ENCODE data around the gene PDE4D. TPM values are rescaled to one million over a fixed set of nuclear protein-coding genes. Genes with fewer than 3 reads are reported as not detected.
"Not testable (repeated sequence)": the region's sequence is repeated elsewhere in the genome, so short reads cannot be mapped to it uniquely, and the experiment has no call there.

Gene PDE4D
- total RNA-seq, 1 donor from 2014 or later = 11.8 TPM

DNA sequence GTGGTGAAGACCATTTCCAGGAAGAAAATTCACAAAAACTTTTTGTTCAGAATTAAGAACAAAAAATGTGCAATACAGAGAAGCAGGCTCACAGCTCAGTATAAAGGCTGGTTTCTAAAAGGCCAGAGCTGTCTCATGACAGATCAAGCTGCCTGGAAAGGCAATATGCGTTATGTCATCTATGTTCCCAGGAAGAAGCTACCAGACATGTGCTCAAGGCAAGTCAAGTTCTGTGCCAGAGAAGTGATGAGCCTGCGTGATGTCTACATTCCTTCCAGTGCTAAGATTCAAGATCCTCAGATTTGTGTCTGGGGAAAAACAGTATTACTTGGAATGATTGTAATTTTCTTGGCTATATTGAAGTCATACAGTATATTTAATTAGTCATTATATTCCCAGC, 104.3 kb downstream of the PDE4D start:
- Mint-ChIP-seq H3K36me3 (ENCODE audit: low read depth) (no peaks in the 10 kb centered on the region), H3K4me1 (peaks cover 10% of the 10 kb centered on the region), H3K9me3 (no peaks in the 10 kb centered on the region), H3K27me3 (ENCODE audit: low read depth) (no peaks in the 10 kb centered on the region), H3K27ac (ENCODE audit: unreplicated experiment) (no peak overlapping the region), H3K4me3 (no peak overlapping the region)
- TF ChIP-seq, protein P1, sequence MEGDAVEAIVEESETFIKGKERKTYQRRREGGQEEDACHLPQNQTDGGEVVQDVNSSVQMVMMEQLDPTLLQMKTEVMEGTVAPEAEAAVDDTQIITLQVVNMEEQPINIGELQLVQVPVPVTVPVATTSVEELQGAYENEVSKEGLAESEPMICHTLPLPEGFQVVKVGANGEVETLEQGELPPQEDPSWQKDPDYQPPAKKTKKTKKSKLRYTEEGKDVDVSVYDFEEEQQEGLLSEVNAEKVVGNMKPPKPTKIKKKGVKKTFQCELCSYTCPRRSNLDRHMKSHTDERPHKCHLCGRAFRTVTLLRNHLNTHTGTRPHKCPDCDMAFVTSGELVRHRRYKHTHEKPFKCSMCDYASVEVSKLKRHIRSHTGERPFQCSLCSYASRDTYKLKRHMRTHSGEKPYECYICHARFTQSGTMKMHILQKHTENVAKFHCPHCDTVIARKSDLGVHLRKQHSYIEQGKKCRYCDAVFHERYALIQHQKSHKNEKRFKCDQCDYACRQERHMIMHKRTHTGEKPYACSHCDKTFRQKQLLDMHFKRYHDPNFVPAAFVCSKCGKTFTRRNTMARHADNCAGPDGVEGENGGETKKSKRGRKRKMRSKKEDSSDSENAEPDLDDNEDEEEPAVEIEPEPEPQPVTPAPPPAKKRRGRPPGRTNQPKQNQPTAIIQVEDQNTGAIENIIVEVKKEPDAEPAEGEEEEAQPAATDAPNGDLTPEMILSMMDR (conservative IDR thresholded peaks at IDR 0.05) = no peak
- DNase-seq (ENCODE audit: low read depth, low spot score) = no peak

DNA sequence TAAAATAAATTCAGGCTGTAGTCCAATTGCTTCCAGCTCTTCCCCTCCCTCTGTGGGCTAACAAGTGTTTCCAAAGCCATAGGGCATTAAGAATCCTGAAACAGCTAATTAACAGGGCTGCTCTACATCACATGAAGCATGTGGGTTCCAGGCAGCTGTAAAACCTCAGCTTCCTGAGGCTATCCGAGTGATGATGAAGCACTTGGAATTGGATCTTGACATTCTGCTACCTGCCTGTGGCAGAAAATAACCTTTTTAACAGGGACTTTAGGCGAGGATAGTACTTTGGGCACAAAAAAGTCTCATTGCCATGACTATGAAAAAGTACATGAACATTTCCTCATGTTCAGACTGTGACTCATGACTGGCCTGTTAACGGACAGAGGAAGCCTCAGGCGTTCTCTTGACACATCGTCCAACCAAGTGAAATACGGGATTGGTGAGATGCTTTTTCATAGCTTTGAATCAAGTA, 107.2 kb downstream of the PDE4D start:
- DNase-seq (ENCODE audit: low read depth, low spot score) = no peak
- no peak overlapping the region for H3K27ac Mint-ChIP-seq (ENCODE audit: unreplicated experiment)
- H3K36me3 Mint-ChIP-seq (ENCODE audit: low read depth) = no peaks in the 10 kb centered on the region
- H3K27me3 Mint-ChIP-seq (ENCODE audit: low read depth) = no peaks in the 10 kb centered on the region
- no peaks in the 10 kb centered on the region for H3K9me3 Mint-ChIP-seq
- H3K4me1 Mint-ChIP-seq = peaks cover 10% of the 10 kb centered on the region
- no peak overlapping the region for H3K4me3 Mint-ChIP-seq
- TF ChIP-seq, protein P1 (conservative IDR thresholded peaks at IDR 0.05) = no peak

- H3K4me1 Mint-ChIP-seq = peaks cover 5% of the 10 kb centered on the region
- no peak overlapping the region for H3K4me3 Mint-ChIP-seq
Observed at GRCh38 chr5:59785676-59786333, 107.7 kb downstream of the PDE4D start.

DNA sequence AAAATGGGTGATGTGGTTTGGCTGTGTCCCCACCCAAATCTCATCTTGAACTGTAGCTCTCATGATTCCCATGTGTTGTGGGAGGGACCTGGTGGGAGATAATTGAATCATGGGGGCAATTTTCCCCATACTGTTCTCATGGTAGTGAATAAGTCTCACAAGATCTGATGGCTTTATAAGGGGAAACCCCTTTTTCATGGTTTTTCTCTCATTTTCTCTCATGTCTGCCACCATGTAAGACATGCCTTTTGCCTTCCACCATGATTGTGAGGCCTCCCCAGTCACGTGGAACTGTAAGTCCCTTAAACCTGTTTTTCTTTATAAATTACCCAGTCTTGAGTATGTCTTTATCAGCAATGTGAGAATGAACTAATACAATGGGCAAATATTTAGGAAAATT, 108.8 kb downstream of the PDE4D start:
- not testable (repeated sequence) for DNase-seq (ENCODE audit: low read depth, low spot score); H3K27ac Mint-ChIP-seq (ENCODE audit: unreplicated experiment); H3K9me3 Mint-ChIP-seq; H3K27me3 Mint-ChIP-seq (ENCODE audit: low read depth); H3K4me1 Mint-ChIP-seq; H3K36me3 Mint-ChIP-seq (ENCODE audit: low read depth); H3K4me3 Mint-ChIP-seq

More at GRCh38 chr5:59785676-59786333, 107.7 kb downstream of the PDE4D start:
- no peaks in the 10 kb centered on the region for H3K27me3 Mint-ChIP-seq (ENCODE audit: low read depth)
- TF ChIP-seq, protein P1 (conservative IDR thresholded peaks at IDR 0.05) = no peak
- H3K36me3 Mint-ChIP-seq (ENCODE audit: low read depth) = no peaks in the 10 kb centered on the region
- no peak for DNase-seq (ENCODE audit: low read depth, low spot score)
- no peak overlapping the region for H3K27ac Mint-ChIP-seq (ENCODE audit: unreplicated experiment)
- H3K9me3 Mint-ChIP-seq = no peaks in the 10 kb centered on the region

- no peaks in the 10 kb centered on the region for H3K9me3 Mint-ChIP-seq
- no peaks in the 10 kb centered on the region for H3K36me3 Mint-ChIP-seq (ENCODE audit: low read depth)
- H3K4me1 Mint-ChIP-seq = no peaks in the 10 kb centered on the region
- TF ChIP-seq, protein P1 (conservative IDR thresholded peaks at IDR 0.05) = no peak
- H3K4me3 Mint-ChIP-seq = no peak overlapping the region
- H3K27ac Mint-ChIP-seq (ENCODE audit: unreplicated experiment) = no peak overlapping the region
- H3K27me3 Mint-ChIP-seq (ENCODE audit: low read depth) = no peaks in the 10 kb centered on the region
- no peak for DNase-seq (ENCODE audit: low read depth, low spot score)
Observed at GRCh38 chr5:59783264-59783663, 110.3 kb downstream of the PDE4D start.

DNA sequence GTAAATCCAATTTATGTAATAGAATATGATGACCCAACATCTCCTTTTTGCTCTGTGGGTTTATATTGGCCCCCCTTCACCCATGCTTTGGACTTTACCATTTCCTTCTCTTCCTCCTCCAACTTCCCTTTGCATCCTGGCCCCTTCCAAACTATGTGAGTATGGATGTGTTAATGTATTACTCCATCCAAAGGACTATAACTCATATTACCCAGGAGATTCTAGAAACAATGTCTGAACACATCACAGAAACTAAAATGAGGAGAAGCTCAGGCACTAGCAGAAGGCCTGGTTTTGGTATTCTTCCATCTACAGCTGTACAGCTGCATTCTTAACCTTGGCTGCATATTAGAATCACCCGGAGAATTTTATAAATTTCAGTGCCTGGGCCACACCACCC, 110.7 kb downstream of the PDE4D start:
- no peak for DNase-seq (ENCODE audit: low read depth, low spot score)
- no peaks in the 10 kb centered on the region for H3K27me3 Mint-ChIP-seq (ENCODE audit: low read depth)
- no peaks in the 10 kb centered on the region for H3K9me3 Mint-ChIP-seq
- no peaks in the 10 kb centered on the region for H3K36me3 Mint-ChIP-seq (ENCODE audit: low read depth)
- H3K27ac Mint-ChIP-seq (ENCODE audit: unreplicated experiment) = no peak overlapping the region
- H3K4me3 Mint-ChIP-seq = no peak overlapping the region
- no peaks in the 10 kb centered on the region for H3K4me1 Mint-ChIP-seq
- TF ChIP-seq, protein P1 (conservative IDR thresholded peaks at IDR 0.05) = no peak
